ENCODE measurements around the gene MRPL1. TPM values are rescaled to one million over a fixed set of nuclear protein-coding genes. Genes with fewer than 3 reads are reported as not detected.

MRPL1 gene
- total and polyA plus RNA-seq, 2 donors, result 45.9 to 74.7 TPM

GRCh38 chr4:77996076-77996475, 133.4 kb downstream of the MRPL1 start:
- H3K9me3 ChIP-seq (ENCODE audit: control insufficient read depth in 2 of 2, insufficient read depth in 1 of 2, low read length in 1 of 2), result no peaks in the 10 kb centered on the region

DNA sequence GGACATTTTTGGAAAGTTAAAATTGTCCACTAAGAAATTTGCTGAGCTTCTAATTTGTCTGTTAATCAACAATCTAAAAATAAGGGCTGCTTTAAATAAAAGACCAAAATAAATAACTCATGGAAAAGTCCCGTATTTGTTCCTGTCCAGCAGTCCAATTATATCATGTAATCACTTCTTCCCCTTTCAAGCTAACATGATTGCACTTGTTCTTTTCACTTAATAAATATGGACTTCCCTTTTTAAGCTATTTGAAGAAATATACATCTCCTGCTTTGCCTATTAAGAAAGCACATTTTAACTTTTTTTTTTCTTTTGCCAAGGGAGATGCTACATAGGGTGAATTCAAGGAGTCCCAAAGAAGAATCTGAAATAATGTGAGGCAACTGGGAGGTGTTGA, 138.9 kb downstream of the MRPL1 start:
- no peak for DNase-seq (ENCODE audit: low read depth in 6 of 9, low spot score in 9 of 9)
- no peak overlapping the region for H3K4me3 ChIP-seq (ENCODE audit: low read length in 2 of 2)
- H3K27ac ChIP-seq (ENCODE audit: low read depth in 1 of 2, low read length in 1 of 2), result no peak overlapping the region
- no peaks in the 10 kb centered on the region for H3K36me3 ChIP-seq (ENCODE audit: control insufficient read depth in 2 of 2, insufficient read depth in 2 of 2, low read length in 1 of 2)
- no peaks in the 10 kb centered on the region for H3K27me3 ChIP-seq (ENCODE audit: control insufficient read depth in 2 of 2, insufficient read depth in 1 of 2, low read length in 1 of 2)
- no peaks in the 10 kb centered on the region for H3K9me3 ChIP-seq (ENCODE audit: control insufficient read depth in 2 of 2, insufficient read depth in 1 of 2, low read length in 1 of 2)
- WGBS, result 21% methylated on average over 1 of the region's 1 CpG
- H3K4me1 ChIP-seq (ENCODE audit: control insufficient read depth in 2 of 2, insufficient read depth in 2 of 2, low read length in 2 of 2), result no peaks in the 10 kb centered on the region

More at GRCh38 chr4:77996076-77996475, 133.4 kb downstream of the MRPL1 start:
- Histone ChIP-seq H3K36me3 (ENCODE audit: control insufficient read depth in 2 of 2, insufficient read depth in 2 of 2, low read length in 1 of 2) (no peaks in the 10 kb centered on the region), H3K4me3 (ENCODE audit: low read length in 2 of 2) (no peak overlapping the region), H3K27ac (ENCODE audit: low read depth in 1 of 2, low read length in 1 of 2) (no peak overlapping the region), H3K27me3 (ENCODE audit: control insufficient read depth in 2 of 2, insufficient read depth in 1 of 2, low read length in 1 of 2) (no peaks in the 10 kb centered on the region), H3K4me1 (ENCODE audit: control insufficient read depth in 2 of 2, insufficient read depth in 2 of 2, low read length in 2 of 2) (no peaks in the 10 kb centered on the region)
- WGBS, result 43% methylated on average over 3 of the region's 3 CpGs
- DNase-seq (ENCODE audit: low read depth in 6 of 9, low spot score in 9 of 9), result no peak

DNA sequence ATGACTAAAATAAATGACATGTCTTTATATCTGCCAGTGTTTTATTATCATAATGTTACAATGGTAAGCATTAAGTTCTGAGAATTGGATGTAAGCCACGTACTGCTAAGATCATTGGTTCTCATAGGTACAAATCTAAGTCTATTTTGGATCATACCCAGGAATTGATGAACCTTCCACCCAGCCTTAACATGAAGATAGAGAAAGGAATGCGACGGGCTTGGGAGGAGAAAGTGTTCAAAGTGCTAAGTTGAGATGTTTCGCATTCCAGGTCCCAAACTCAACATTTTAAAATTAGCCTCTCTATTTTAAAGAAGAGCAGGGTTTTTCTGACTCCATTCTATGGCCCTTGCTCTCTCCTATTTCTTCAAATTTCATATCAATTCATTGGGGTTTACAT, 139.6 kb downstream of the MRPL1 start:
- Histone ChIP-seq H3K36me3 (ENCODE audit: control insufficient read depth in 2 of 2, insufficient read depth in 2 of 2, low read length in 1 of 2) (no peaks in the 10 kb centered on the region), H3K9me3 (ENCODE audit: control insufficient read depth in 2 of 2, insufficient read depth in 1 of 2, low read length in 1 of 2) (no peaks in the 10 kb centered on the region), H3K4me3 (ENCODE audit: low read length in 2 of 2) (no peak overlapping the region), H3K27ac (ENCODE audit: low read depth in 1 of 2, low read length in 1 of 2) (no peak overlapping the region), H3K4me1 (ENCODE audit: control insufficient read depth in 2 of 2, insufficient read depth in 2 of 2, low read length in 2 of 2) (no peaks in the 10 kb centered on the region), H3K27me3 (ENCODE audit: control insufficient read depth in 2 of 2, insufficient read depth in 1 of 2, low read length in 1 of 2) (no peaks in the 10 kb centered on the region)
- 90% methylated on average over 4 of the region's 4 CpGs for WGBS
- no peak for DNase-seq (ENCODE audit: low read depth in 6 of 9, low spot score in 9 of 9)

Other genes with a start within 250 kb of the MRPL1 start
- gene CNOT6L, start 43.5 kb upstream of the MRPL1 start, total RNA-seq, result 39.4 TPM
- gene CNOT6L, start 43.5 kb upstream of the MRPL1 start, polyA plus RNA-seq, result 28.4 TPM
- 1.6 TPM for gene FRAS1, start 194.5 kb downstream of the MRPL1 start, total RNA-seq
- 1.0 TPM for gene FRAS1, start 194.5 kb downstream of the MRPL1 start, polyA plus RNA-seq